Measurements from ENCODE around the gene COX4I2.
"Not testable (repeated sequence)": the region's sequence is repeated elsewhere in the genome, so short reads cannot be mapped to it uniquely, and the experiment has no call there.

The COX4I2 gene

GRCh38 chr20:31608251-31608945 lies 29.3 kb upstream of the COX4I2 start:
- peak overlapping the region; percentile 11 for H3K4me3 ChIP-seq (replicated peaks; ENCODE audit: low read depth, low read length)
- no peak for DNase-seq (ENCODE audit: extremely low read depth, low read depth)
- no peak for TF ChIP-seq CTCF (IDR thresholded peaks at IDR 0.05; ENCODE audit: low read depth, low read length, missing control alignments)

GRCh38 chr20:31612271-31612640 lies 25.5 kb upstream of the COX4I2 start:
- H3K4me3 ChIP-seq (replicated peaks; ENCODE audit: low read depth, low read length); DNase-seq (ENCODE audit: extremely low read depth, low read depth): not testable (repeated sequence)

GRCh38 chr20:31615416-31615815 lies 22.3 kb upstream of the COX4I2 start:
- TF ChIP-seq CTCF (IDR thresholded peaks at IDR 0.05; ENCODE audit: low read depth, low read length, missing control alignments): no peak
- no peak for DNase-seq (ENCODE audit: extremely low read depth, low read depth)
- H3K4me3 ChIP-seq (replicated peaks; ENCODE audit: low read depth, low read length): no peak overlapping the region

GRCh38 chr20:31617432-31618104 lies 20.1 kb upstream of the COX4I2 start:
- no peak for TF ChIP-seq CTCF (IDR thresholded peaks at IDR 0.05; ENCODE audit: low read depth, low read length, missing control alignments)
- H3K4me3 ChIP-seq (replicated peaks; ENCODE audit: low read depth, low read length): no peak overlapping the region
- DNase-seq (ENCODE audit: extremely low read depth, low read depth): no peak

GRCh38 chr20:31620246-31620645 lies 17.5 kb upstream of the COX4I2 start:
- DNase-seq (ENCODE audit: extremely low read depth, low read depth): no peak
- no peak for TF ChIP-seq CTCF (IDR thresholded peaks at IDR 0.05; ENCODE audit: low read depth, low read length, missing control alignments)
- no peak overlapping the region for H3K4me3 ChIP-seq (replicated peaks; ENCODE audit: low read depth, low read length)

- not testable (repeated sequence) for H3K4me3 ChIP-seq (replicated peaks; ENCODE audit: low read depth, low read length); DNase-seq (ENCODE audit: extremely low read depth, low read depth)
Observed at GRCh38 chr20:31623123-31623505, 14.6 kb upstream of the COX4I2 start.

- DNase-seq (ENCODE audit: extremely low read depth, low read depth); H3K4me3 ChIP-seq (replicated peaks; ENCODE audit: low read depth, low read length): not testable (repeated sequence)
Observed at GRCh38 chr20:31626534-31626933, 11.2 kb upstream of the COX4I2 start.

GRCh38 chr20:31628057-31628456 lies 9.7 kb upstream of the COX4I2 start:
- not testable (repeated sequence) for DNase-seq (ENCODE audit: extremely low read depth, low read depth); H3K4me3 ChIP-seq (replicated peaks; ENCODE audit: low read depth, low read length)

- H3K4me3 ChIP-seq (replicated peaks; ENCODE audit: low read depth, low read length): no peak overlapping the region
- DNase-seq (ENCODE audit: extremely low read depth, low read depth): no peak
- TF ChIP-seq CTCF (IDR thresholded peaks at IDR 0.05; ENCODE audit: low read depth, low read length, missing control alignments): no peak
Observed at GRCh38 chr20:31630187-31630790, 7.4 kb upstream of the COX4I2 start.
